Activated CD4-positive, alpha-beta T cell treated with anti-CD3 and anti-CD28 coated beads, Interleukin-2, Interleukin-4, amounts not matched to agents 100 ng/mL and 50 ng/mL, durations not matched to agents 16 hours and 8 hours (primary cell): ENCODE measurements around the gene MLLT1.

Experiments
- DNase-seq: peaks from one replicate; pipeline ENCODE4 v3.0.0-alpha.2; 2020; ENCODE audit warnings: low spot score

Gene MLLT1

GRCh38 chr19:6274756-6275155 lies 5.0 kb downstream of the MLLT1 start:
- no peak for DNase-seq

- DNase-seq, result no peak
Observed at GRCh38 chr19:6273701-6274601, 5.8 kb downstream of the MLLT1 start.

- DNase-seq, result no peak
Observed at GRCh38 chr19:6272913-6273600, 6.7 kb downstream of the MLLT1 start.

GRCh38 chr19:6272411-6272791 lies 7.4 kb downstream of the MLLT1 start:
- DNase-seq, result no peak

GRCh38 chr19:6271721-6272410 lies 7.9 kb downstream of the MLLT1 start:
- no peak for DNase-seq

- no peak for DNase-seq
Observed at GRCh38 chr19:6271251-6271650, 8.5 kb downstream of the MLLT1 start.

GRCh38 chr19:6270822-6271221 lies 9.0 kb downstream of the MLLT1 start:
- no peak for DNase-seq

GRCh38 chr19:6270076-6270745 lies 9.6 kb downstream of the MLLT1 start:
- DNase-seq, result no peak

- DNase-seq, result no peak
Observed at GRCh38 chr19:6269101-6269886, 10.5 kb downstream of the MLLT1 start.

GRCh38 chr19:6268382-6268771 lies 11.4 kb downstream of the MLLT1 start:
- DNase-seq, result no peak

GRCh38 chr19:6267552-6268381 lies 12.0 kb downstream of the MLLT1 start:
- DNase-seq, result no peak

GRCh38 chr19:6264803-6265202 lies 15.0 kb downstream of the MLLT1 start:
- no peak for DNase-seq

GRCh38 chr19:6263735-6264444 lies 15.9 kb downstream of the MLLT1 start:
- no peak for DNase-seq

GRCh38 chr19:6263306-6263705 lies 16.5 kb downstream of the MLLT1 start:
- DNase-seq, result no peak

GRCh38 chr19:6262519-6262918 lies 17.3 kb downstream of the MLLT1 start:
- DNase-seq, result no peak

GRCh38 chr19:6261883-6262282 lies 17.9 kb downstream of the MLLT1 start:
- DNase-seq, result no peak

- no peak for DNase-seq
Observed at GRCh38 chr19:6260912-6261650, 18.7 kb downstream of the MLLT1 start.

GRCh38 chr19:6260376-6260775 lies 19.4 kb downstream of the MLLT1 start:
- no peak for DNase-seq

GRCh38 chr19:6259312-6259861 lies 20.4 kb downstream of the MLLT1 start:
- no peak for DNase-seq
